ENCODE data around the gene ATP2A2.
"Not testable (repeated sequence)": the region's sequence is repeated elsewhere in the genome, so short reads cannot be mapped to it uniquely, and the experiment has no call there.

The ATP2A2 gene

DNA sequence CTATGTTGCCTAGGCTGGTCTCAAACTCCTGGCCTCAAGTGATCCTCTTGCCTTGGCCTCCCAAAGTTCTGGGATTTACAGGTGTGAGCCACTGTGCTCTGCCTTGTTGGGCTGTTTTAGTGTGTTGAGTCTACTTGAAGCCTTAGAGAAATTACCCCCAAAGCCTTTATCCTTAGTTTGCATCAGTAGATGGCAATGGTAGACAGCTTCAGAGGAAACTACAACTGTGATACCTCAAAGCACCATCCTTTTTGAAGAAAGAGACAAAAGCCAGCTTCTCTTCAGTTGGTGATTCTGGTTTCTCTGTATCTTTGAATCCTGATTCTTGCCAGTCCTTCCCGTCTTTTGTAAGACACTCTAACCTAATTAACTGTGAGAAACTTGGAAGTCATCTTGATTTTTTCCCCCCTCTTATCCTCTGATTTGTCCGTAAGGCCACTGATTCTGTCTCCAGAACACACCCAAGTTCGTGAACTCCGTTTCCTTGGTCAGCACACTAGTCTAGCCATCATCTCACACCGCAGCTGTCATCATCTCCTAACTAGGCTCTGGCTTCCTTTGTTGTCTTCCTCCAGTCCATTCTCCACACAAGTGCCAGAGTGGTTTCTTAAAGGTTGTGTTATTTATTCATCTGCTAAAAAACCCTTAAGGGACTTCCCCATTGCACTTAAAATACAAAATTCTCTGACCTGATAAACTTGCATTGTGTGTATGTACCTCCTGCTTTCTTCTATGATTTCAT lies 20.2 kb downstream of the ATP2A2 start:
- DNase-seq: no peak

DNA sequence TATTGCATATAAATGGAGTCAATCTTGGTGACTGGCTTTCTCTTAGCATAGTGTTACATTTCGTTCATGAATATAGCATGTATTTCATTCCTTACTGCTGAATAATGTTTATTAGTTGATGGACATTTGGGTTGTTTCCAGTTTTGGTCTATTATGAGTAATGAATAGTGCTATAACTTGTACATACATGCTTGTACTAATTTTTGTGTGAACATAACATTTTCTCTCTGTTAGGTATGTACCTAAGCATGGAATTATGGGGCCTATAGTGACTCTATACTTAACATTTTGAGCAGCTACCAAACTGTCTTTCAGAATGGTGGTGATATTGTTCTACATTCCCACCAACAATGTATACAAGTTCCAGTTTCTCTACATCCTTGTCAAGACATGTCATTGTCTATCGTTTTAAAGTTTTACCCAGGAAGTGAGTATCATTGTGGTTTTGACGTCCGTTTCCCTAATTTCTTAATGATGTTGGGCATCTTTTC lies 23.1 kb downstream of the ATP2A2 start:
- no peak for DNase-seq

DNA sequence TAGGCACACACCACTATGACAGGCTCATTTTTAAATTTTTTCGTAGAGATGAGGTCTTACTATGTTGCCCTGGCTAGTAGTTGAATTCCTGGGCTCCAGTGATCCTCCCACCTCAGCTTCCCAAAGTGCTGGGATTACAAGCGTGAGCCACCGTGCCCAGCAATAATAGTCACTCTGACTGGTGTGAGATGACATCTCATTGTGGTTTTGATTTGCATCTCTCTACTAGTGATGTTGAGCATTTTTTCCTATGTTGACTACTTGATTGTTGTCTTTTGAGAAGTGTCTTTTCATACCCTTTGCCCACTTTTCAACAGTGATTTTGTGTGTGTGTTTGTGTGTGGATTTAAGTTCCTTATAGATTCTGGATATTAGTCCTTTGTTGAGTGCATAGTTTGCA lies 26.3 kb downstream of the ATP2A2 start:
- DNase-seq: no peak

GRCh38 chr12:110310763-110311162 lies 29.7 kb downstream of the ATP2A2 start:
- DNase-seq: no peak

DNA sequence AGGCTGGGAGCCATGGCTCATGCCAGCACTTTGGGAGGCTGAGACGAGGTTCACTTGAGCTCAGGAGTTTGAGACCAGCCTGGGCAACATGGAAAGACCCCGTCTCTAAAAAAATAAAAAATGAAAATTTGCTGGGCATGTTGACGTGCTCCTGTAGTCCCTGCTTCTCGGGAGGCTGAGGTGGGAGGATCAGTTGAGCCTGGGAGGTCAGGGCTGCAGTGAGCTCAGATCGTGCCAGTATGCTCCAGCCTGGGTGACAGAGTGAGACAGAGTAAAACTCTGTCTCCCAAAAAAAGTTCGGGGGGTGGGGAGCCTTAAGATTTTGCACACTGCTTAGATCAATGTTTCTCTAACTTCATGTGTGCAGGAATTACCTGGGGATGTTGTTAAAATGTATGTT lies 30.9 kb downstream of the ATP2A2 start:
- DNase-seq: no peak

GRCh38 chr12:110312581-110313360 lies 31.7 kb downstream of the ATP2A2 start:
- no peak for DNase-seq

- DNase-seq: no peak
These were observed 33.3 kb downstream of the ATP2A2 start for GRCh38 chr12:110314308-110314707.

DNA sequence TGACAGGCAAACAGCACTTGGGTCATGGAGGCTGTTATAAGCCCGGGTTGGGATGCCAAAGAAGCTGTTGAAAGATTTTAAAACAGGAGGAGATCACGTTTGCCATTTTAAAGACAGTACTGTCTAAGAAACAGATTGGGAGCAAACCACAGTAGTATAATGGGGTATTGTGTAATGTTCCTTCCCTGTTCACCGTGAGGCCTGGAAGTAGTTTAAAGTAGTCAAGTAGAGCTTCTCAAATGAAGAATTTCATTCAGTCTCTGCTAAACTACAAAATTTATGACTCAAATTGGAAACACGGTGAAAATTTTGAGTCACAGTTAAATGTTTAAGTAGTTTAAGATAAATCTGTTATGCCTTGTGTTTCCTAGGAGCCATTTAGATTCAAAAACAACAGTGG lies 35.8 kb downstream of the ATP2A2 start:
- DNase-seq: no peak

DNA sequence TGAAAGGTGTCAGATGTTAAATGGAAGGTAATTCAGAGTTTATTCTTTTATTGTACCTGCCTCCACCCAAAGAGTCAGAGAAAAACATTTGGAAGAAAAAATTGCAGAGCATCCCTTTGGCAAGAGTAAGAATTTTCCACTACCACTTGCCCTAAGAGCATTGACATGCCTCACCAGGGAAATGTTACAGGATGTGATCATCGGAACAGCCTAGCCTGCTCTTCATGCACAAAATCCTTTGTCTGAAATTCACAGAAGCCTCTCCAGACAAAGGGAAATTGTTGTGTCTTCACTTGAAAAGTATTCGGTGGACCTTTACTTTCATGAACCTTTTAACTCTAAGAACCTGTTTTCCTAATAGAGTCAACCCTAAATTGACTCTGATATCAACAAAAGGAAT lies 36.9 kb downstream of the ATP2A2 start:
- no peak for DNase-seq

GRCh38 chr12:110320550-110320949 lies 39.5 kb downstream of the ATP2A2 start:
- DNase-seq: no peak

- DNase-seq: no peak
These were observed 48.7 kb downstream of the ATP2A2 start for GRCh38 chr12:110329710-110330109.

DNA sequence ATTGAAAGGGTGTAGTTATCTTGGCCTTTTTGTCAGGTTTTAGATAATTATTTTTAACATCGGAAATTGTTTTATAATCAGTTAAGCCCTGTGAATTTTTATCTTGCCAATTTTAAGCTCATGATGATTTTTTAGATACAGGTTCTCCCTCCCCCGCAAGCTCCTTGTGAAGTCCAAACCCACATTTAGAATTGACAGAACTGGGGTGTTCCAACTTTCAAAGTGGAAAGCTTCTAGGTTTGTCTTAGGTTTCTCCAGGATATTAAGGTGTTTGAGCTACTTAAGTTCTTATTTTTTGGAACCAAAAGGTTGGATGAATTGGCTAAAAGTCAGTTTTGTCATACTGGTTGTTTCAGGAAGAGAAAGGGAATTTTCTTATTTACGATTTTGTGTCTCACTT lies 49.1 kb downstream of the ATP2A2 start:
- no peak for DNase-seq

GRCh38 chr12:110330544-110330943 lies 49.5 kb downstream of the ATP2A2 start:
- DNase-seq: no peak

- no peak for DNase-seq
These were observed 52.2 kb downstream of the ATP2A2 start for GRCh38 chr12:110333201-110333600.

- DNase-seq: no peak
These were observed 54.5 kb downstream of the ATP2A2 start for GRCh38 chr12:110335481-110336045.

DNA sequence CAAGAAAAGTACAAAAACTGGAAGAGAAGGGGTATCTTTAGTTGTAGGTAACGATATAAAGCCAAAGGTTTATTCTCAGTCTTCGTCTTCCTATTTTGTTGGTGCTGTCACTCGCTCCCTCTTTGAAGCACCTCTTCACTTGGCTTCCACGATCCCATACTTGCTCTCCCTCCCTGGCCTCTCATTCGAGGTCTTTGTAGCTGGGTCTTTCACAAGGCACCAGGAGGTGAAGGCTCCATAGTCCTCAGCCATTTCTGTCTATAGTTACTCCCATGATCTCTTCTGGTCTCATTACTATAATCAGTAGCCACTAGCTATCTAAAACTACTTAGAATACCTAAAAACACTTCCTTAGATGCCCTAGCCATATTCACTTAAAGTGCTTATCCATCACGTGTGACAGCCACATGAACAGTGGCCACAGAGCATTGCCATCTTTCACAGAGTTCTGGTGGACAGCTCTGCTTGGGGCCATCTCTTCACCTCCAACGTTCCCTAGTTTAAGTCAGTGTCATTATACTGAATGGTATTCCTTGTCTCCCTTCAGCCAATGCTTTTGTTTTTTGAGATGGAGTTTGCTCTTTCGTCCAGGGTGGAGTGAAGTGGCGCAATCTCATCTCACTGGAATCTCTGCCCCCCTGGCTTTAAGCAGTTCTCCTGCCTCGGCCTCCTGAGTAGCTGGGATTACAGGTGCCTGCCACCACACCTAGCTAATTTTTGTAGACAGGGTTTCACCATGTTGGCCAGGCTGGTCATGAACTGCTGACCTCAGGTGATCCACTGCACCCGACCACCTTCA lies 57.1 kb downstream of the ATP2A2 start:
- DNase-seq: no peak

- no peak for DNase-seq
These were observed 57.7 kb downstream of the ATP2A2 start for GRCh38 chr12:110338754-110339153.

GRCh38 chr12:110339184-110339952 lies 58.3 kb downstream of the ATP2A2 start:
- no peak for DNase-seq

DNA sequence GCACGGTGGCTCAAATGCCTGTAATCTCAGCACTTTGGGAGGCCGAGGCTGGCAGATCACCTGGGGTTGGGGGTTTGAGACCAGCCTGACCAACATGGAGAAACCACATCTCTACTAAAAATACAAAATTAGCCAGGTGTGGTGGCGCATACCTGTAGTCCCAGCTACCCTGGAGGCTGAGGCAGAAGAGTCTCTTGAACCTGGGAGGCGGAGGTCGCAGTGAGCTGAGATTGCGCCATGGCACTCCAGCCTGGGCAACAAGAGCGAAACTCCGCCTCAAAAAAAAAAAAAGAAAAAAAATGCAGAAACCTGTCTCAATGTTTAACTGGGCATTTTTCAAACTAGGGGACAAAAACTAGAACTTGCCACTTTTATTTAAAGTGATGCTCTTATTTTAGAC lies 59.2 kb downstream of the ATP2A2 start:
- not testable (repeated sequence) for DNase-seq

GRCh38 chr12:110340706-110341105 lies 59.7 kb downstream of the ATP2A2 start:
- no peak for DNase-seq

GRCh38 chr12:110342157-110342556 lies 61.1 kb downstream of the ATP2A2 start:
- no peak for DNase-seq

DNA sequence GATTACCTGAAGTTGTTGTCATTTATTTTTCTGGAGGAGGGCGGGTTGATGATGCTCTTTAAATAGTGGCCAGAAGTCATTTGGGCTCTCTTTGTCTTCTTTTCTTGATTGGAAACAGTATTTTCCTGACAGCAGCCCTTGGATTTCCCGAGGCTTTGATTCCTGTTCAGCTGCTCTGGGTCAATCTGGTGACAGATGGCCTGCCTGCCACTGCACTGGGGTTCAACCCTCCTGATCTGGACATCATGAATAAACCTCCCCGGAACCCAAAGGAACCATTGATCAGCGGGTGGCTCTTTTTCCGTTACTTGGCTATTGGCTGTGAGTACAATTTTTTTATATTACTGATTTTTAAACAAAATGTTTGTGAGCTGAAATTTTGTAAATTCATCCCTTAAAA lies 62.1 kb downstream of the ATP2A2 start:
- DNase-seq: no peak

Measured in NCI-H1694 (cell line).